ENCODE measurements around the gene ORAI3.

The ORAI3 gene

DNA sequence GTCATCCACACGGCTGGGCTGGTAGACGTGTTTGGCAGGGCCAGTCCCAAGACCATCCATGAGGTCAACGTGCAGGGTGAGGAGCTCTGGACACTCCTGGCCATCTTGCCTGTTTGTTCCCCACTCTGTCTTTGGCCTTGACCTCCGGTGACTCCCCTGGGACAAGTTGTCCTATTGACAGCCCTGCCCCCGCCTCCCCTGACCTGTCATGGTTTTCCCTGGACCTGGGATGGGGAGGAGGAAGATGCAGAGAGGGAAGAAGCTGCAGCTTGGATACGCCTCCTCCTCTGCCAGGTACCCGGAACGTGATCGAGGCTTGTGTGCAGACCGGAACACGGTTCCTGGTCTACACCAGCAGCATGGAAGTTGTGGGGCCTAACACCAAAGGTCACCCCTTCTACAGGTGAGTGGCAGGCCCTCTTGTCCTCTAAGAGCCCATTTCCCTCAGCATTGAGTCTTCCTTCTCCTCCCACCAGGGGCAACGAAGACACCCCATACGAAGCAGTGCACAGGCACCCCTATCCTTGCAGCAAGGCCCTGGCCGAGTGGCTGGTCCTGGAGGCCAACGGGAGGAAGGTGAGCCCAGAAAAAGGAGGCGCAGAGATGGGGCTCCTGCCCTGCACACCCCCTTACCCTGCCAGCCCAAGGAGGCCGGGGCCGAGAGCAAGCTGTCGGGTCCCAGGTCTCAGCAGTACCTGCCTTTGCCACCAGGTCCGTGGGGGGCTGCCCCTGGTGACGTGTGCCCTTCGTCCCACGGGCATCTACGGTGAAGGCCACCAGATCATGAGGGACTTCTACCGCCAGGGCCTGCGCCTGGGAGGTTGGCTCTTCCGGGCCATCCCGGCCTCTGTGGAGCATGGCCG is 37.5 kb downstream of the ORAI3 start:
- no peak for DNase-seq
- Mint-ChIP-seq H3K27me3 (no peaks in the 10 kb centered on the region), H3K27ac (no peak overlapping the region), H3K9me3 (no peaks in the 10 kb centered on the region), H3K36me3 (ENCODE audit: insufficient read depth) (peaks cover 14% of the 10 kb centered on the region), H3K4me3 (no peak overlapping the region), H3K4me1 (ENCODE audit: low read depth in 2 of 2) (peaks cover 2 to 5% of the 10 kb centered on the region in 2 donors)
- no peak for ATAC-seq (replicated peaks)

GRCh38 chr16:30987581-30988190 is 38.8 kb downstream of the ORAI3 start:
- H3K36me3 Mint-ChIP-seq (ENCODE audit: insufficient read depth): peaks cover 10% of the 10 kb centered on the region
- H3K27ac Mint-ChIP-seq: no peak overlapping the region
- H3K27me3 Mint-ChIP-seq: no peaks in the 10 kb centered on the region
- DNase-seq (no peak), ATAC-seq (replicated peaks) (no peak)
- H3K4me3 Mint-ChIP-seq: no peak overlapping the region
- H3K4me1 Mint-ChIP-seq (ENCODE audit: low read depth in 2 of 2): peaks cover 2 to 5% of the 10 kb centered on the region in 2 donors
- no peaks in the 10 kb centered on the region for H3K9me3 Mint-ChIP-seq

GRCh38 chr16:30989469-30990047 is 40.7 kb downstream of the ORAI3 start:
- Mint-ChIP-seq H3K27ac (no peak overlapping the region), H3K9me3 (no peaks in the 10 kb centered on the region), H3K27me3 (no peaks in the 10 kb centered on the region), H3K4me1 (ENCODE audit: low read depth in 2 of 2) (peaks cover 0 to 2% of the 10 kb centered on the region in 2 donors), H3K36me3 (ENCODE audit: insufficient read depth) (peaks cover 5% of the 10 kb centered on the region), H3K4me3 (no peak overlapping the region)
- DNase-seq (no peak), ATAC-seq (replicated peaks) (no peak)

DNA sequence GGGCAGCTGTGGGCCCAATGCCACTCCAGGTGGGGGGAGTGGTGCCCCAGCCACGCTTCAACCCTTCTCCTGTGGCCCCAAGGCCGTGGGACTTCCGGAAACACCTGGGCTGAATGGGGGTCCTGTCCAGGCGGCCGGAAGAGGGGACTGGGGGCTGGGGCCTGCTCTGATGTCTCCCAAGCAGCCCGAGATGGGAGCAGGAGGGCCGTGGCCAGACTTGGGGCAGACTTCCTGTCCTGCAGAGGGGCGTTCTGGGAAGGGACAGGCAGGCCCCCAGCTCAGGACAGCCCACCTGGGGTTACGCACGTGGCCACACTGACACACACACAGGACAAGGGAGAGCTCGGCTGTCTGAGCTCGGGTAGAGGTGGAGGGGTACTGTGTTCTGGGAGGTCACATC is 41.2 kb downstream of the ORAI3 start:
- peaks cover 6% of the 10 kb centered on the region for H3K36me3 Mint-ChIP-seq (ENCODE audit: insufficient read depth)
- no peak for DNase-seq
- no peak overlapping the region for H3K4me3 Mint-ChIP-seq
- peaks cover 0 to 2% of the 10 kb centered on the region in 2 donors for H3K4me1 Mint-ChIP-seq (ENCODE audit: low read depth in 2 of 2)
- no peak for ATAC-seq (replicated peaks)
- H3K9me3 Mint-ChIP-seq: no peaks in the 10 kb centered on the region
- H3K27me3 Mint-ChIP-seq: no peaks in the 10 kb centered on the region
- no peak overlapping the region for H3K27ac Mint-ChIP-seq

- ATAC-seq (replicated peaks) (no peak), DNase-seq (no peak)
- no peak overlapping the region for H3K27ac Mint-ChIP-seq
- H3K4me3 Mint-ChIP-seq: no peak overlapping the region
- H3K9me3 Mint-ChIP-seq: no peaks in the 10 kb centered on the region
- peaks cover 8% of the 10 kb centered on the region for H3K36me3 Mint-ChIP-seq (ENCODE audit: insufficient read depth)
- no peaks in the 10 kb centered on the region for H3K4me1 Mint-ChIP-seq (ENCODE audit: low read depth in 2 of 2)
- H3K27me3 Mint-ChIP-seq: no peaks in the 10 kb centered on the region
Observed at GRCh38 chr16:30991052-30991451, 42.2 kb downstream of the ORAI3 start.

DNA sequence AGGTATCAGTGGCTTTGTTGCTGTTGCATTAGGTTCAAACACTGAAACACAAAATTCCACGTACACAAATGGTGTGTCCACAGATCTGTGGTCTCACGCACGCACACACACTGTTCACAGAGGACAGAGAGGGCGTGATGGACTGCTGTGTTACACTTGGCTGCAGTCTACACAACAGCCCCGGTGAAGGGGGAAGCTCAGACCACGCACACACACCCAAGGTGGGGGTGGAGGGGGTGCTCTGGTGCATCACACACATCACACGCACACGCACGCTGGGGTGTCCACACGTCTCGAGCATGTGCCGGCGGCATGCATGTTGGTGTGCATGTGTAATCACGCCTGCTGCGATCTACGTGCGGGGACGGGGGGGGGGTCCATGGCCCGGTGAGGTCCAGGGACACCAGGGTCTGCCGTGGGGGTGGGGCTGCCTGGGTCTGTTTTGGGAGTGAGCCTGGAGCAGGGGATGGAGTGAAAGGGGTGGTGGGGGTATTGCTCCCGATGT is 43.5 kb downstream of the ORAI3 start:
- H3K36me3 Mint-ChIP-seq (ENCODE audit: insufficient read depth): peaks cover 8% of the 10 kb centered on the region
- H3K27ac Mint-ChIP-seq: no peak overlapping the region
- no peaks in the 10 kb centered on the region for H3K27me3 Mint-ChIP-seq
- no peak for DNase-seq
- ATAC-seq (replicated peaks): no peak
- no peaks in the 10 kb centered on the region for H3K9me3 Mint-ChIP-seq
- peaks cover 4 to 7% of the 10 kb centered on the region in 2 donors for H3K4me1 Mint-ChIP-seq (ENCODE audit: low read depth in 2 of 2)
- no peak overlapping the region for H3K4me3 Mint-ChIP-seq

GRCh38 chr16:30992931-30993816 is 44.3 kb downstream of the ORAI3 start:
- Mint-ChIP-seq H3K9me3 (no peaks in the 10 kb centered on the region), H3K27ac (no peak overlapping the region), H3K4me1 (ENCODE audit: low read depth in 2 of 2) (peaks cover 4 to 7% of the 10 kb centered on the region in 2 donors), H3K4me3 (no peak overlapping the region), H3K36me3 (ENCODE audit: insufficient read depth) (peaks cover 8% of the 10 kb centered on the region), H3K27me3 (no peaks in the 10 kb centered on the region)
- DNase-seq (no peak), ATAC-seq (replicated peaks) (no peak)

DNA sequence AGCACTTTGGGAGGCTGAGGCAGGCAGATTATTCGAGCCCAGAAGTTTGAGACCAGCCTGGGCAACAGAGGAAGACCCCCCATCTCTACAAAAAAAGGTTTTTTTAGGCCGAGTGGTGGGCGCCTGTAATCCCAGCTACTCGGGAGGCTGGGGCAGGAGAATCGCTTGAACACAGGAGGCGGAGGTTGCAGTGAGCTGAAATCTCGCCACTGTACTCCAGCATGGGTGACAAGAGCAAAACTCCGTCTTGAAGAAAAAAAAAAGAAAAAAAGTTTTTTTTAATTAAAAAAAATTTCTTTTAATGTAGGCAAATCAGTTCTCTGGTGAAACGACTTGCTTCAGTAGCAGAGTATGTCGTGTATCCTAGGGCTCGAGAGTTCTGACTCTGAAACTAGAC is 47.1 kb downstream of the ORAI3 start:
- H3K9me3 Mint-ChIP-seq: no peaks in the 10 kb centered on the region
- H3K4me3 Mint-ChIP-seq: peak overlapping the region; percentile 77 to 81
- no peaks in the 10 kb centered on the region for H3K27me3 Mint-ChIP-seq
- no peak for DNase-seq
- no peak overlapping the region for H3K27ac Mint-ChIP-seq
- peaks cover 4 to 7% of the 10 kb centered on the region in 2 donors for H3K4me1 Mint-ChIP-seq (ENCODE audit: low read depth in 2 of 2)
- peaks cover 8% of the 10 kb centered on the region for H3K36me3 Mint-ChIP-seq (ENCODE audit: insufficient read depth)
- ATAC-seq (replicated peaks): no peak

GRCh38 chr16:30996324-30996984 is 47.6 kb downstream of the ORAI3 start:
- H3K9me3 Mint-ChIP-seq: no peaks in the 10 kb centered on the region
- no peak for DNase-seq
- no peaks in the 10 kb centered on the region for H3K27me3 Mint-ChIP-seq
- H3K4me1 Mint-ChIP-seq (ENCODE audit: low read depth in 2 of 2): peaks cover 4 to 7% of the 10 kb centered on the region in 2 donors
- peaks cover 4% of the 10 kb centered on the region for H3K36me3 Mint-ChIP-seq (ENCODE audit: insufficient read depth)
- peak overlapping the region; percentile 77 to 81 for H3K4me3 Mint-ChIP-seq
- peak overlapping the region; percentile 15 to 75 for H3K27ac Mint-ChIP-seq
- ATAC-seq (replicated peaks): no peak

- ATAC-seq (replicated peaks) (peak; percentile 98), DNase-seq (peak; percentile 54 to 60 (median 60))
- peak overlapping the region; percentile 77 to 81 for H3K4me3 Mint-ChIP-seq
- H3K4me1 Mint-ChIP-seq (ENCODE audit: low read depth in 2 of 2): peaks cover 4 to 7% of the 10 kb centered on the region in 2 donors
- H3K9me3 Mint-ChIP-seq: no peaks in the 10 kb centered on the region
- no peaks in the 10 kb centered on the region for H3K27me3 Mint-ChIP-seq
- peaks cover 4% of the 10 kb centered on the region for H3K36me3 Mint-ChIP-seq (ENCODE audit: insufficient read depth)
- peak overlapping the region; percentile 15 to 75 for H3K27ac Mint-ChIP-seq
Observed at GRCh38 chr16:30996985-30997724, 48.3 kb downstream of the ORAI3 start.

DNA sequence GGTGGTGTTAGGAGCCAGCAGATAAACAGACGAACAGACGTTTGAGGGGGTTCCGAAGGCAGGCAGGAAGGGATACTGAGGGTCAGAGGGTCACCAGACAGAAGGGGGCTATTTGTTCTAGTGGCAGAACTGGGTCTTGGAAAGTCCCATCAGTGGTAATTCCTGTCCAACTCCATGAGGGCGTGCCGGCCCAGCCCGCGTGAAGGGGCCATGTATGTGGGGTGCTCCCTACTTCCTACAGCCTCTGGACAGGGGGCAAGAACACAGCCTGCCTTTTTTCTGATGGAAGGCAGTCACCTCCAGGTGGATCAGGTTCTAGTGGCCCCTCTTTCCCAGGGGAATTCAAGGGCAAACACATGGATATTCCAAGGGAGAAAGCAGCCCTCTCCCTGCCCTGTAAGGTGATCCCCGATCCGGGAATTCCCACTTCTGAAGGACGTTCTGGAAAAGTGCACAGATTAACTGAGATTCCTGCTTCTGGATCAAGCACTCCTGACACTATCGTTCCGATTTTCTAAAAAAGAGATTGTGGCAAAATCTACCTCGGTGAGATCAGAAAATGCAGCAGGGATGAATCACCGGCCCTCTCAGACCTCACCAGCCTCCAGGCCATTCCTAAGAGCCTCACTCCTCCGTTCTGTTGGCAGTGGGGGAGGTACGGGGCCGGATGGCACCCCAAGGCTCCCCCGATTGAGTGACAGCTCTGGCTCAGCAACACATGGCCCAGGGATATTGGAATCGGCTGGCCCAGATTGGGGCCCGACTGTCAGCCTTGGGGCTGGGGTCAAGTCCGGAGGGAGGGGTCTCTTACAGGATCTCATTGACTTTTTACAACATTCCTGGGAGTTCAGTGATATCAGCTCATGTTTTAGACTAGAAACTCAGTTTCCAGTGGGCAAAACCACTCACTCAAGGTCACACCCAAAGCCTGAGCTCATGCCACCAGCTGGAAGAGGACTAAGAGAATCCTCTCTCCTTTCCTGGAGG is 49.1 kb downstream of the ORAI3 start:
- no peaks in the 10 kb centered on the region for H3K9me3 Mint-ChIP-seq
- no peak for DNase-seq
- peaks cover 4 to 7% of the 10 kb centered on the region in 2 donors for H3K4me1 Mint-ChIP-seq (ENCODE audit: low read depth in 2 of 2)
- no peaks in the 10 kb centered on the region for H3K27me3 Mint-ChIP-seq
- H3K36me3 Mint-ChIP-seq (ENCODE audit: insufficient read depth): peaks cover 4% of the 10 kb centered on the region
- H3K4me3 Mint-ChIP-seq: peak overlapping the region; percentile 77 to 81
- peak overlapping the region in 1 of 2 donors; percentile 15 for H3K27ac Mint-ChIP-seq
- no peak for ATAC-seq (replicated peaks)
